HEK293 (cell line): Measurements from ENCODE around the gene NCK2.

Source experiments
- TCF7L2 ChIP-seq: IDR thresholded peaks from 2 replicates; pipeline ENCODE4 v1.6.1; 2011; ENCODE audit warnings: low read depth, mild to moderate bottlenecking, inconsistent platforms, low read length, moderate library complexity, borderline replicate concordance
- ZBTB21 ChIP-seq: fragments of 450-650 bp; formaldehyde crosslinking; IDR thresholded peaks from 2 replicates; pipeline ENCODE4 v1.5.1; 2017; ENCODE audit warnings: missing biosample characterization, missing genetic modification characterization
- TF ChIP-seq, protein P1 (sequence below): fragments of 450-650 bp; formaldehyde crosslinking; IDR thresholded peaks from 2 replicates; pipeline ENCODE4 v1.5.1; 2016; ENCODE audit warnings: missing biosample characterization, missing genetic modification characterization
- TF ChIP-seq, protein P2 (sequence below): fragments of 450-650 bp; formaldehyde crosslinking; IDR thresholded peaks from 2 replicates; pipeline ENCODE4 v1.5.1; 2017; ENCODE audit warnings: missing biosample characterization, mild to moderate bottlenecking, missing genetic modification characterization, moderate library complexity
- TF ChIP-seq, protein P3 (sequence below): fragments of 450-650 bp; formaldehyde crosslinking; IDR thresholded peaks from 2 replicates; pipeline ENCODE4 v1.5.1; 2016; ENCODE audit warnings: missing biosample characterization, missing genetic modification characterization
- TF ChIP-seq, protein P4 (sequence below): fragments of 450-650 bp; formaldehyde crosslinking; IDR thresholded peaks from 2 replicates; pipeline ENCODE4 v1.5.1; 2016; ENCODE audit warnings: missing biosample characterization, missing genetic modification characterization, low read depth

DNA sequence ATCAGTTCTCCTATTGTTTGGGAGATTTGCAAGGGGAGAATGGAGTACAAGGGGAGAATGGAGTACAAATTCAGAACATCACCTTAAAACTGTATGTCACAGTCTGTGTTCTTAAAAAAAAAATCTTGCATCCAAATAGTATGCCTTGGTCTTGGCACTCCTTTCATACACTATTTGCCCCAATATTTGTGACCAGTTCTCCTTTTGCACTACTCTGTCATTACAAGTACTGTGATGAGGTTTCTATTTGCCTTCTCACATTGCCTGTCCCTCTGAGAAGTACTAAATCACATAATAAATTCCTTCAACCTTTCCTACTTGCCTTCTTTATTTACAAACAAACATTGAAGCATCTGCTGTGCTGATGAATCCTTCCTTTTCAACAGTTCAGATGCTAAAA is 36.0 kb upstream of the NCK2 start:
- TF ChIP-seq, protein P1, sequence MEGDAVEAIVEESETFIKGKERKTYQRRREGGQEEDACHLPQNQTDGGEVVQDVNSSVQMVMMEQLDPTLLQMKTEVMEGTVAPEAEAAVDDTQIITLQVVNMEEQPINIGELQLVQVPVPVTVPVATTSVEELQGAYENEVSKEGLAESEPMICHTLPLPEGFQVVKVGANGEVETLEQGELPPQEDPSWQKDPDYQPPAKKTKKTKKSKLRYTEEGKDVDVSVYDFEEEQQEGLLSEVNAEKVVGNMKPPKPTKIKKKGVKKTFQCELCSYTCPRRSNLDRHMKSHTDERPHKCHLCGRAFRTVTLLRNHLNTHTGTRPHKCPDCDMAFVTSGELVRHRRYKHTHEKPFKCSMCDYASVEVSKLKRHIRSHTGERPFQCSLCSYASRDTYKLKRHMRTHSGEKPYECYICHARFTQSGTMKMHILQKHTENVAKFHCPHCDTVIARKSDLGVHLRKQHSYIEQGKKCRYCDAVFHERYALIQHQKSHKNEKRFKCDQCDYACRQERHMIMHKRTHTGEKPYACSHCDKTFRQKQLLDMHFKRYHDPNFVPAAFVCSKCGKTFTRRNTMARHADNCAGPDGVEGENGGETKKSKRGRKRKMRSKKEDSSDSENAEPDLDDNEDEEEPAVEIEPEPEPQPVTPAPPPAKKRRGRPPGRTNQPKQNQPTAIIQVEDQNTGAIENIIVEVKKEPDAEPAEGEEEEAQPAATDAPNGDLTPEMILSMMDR (tag by site-specific recombination) = no peak
- TF ChIP-seq, protein P2, sequence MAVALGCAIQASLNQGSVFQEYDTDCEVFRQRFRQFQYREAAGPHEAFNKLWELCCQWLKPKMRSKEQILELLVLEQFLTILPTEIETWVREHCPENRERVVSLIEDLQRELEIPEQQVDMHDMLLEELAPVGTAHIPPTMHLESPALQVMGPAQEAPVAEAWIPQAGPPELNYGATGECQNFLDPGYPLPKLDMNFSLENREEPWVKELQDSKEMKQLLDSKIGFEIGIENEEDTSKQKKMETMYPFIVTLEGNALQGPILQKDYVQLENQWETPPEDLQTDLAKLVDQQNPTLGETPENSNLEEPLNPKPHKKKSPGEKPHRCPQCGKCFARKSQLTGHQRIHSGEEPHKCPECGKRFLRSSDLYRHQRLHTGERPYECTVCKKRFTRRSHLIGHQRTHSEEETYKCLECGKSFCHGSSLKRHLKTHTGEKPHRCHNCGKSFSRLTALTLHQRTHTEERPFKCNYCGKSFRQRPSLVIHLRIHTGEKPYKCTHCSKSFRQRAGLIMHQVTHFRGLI (tag by site-specific recombination) = no peak
- no peak for TF ChIP-seq ZBTB21 (tag by site-specific recombination)
- TF ChIP-seq, protein P3, sequence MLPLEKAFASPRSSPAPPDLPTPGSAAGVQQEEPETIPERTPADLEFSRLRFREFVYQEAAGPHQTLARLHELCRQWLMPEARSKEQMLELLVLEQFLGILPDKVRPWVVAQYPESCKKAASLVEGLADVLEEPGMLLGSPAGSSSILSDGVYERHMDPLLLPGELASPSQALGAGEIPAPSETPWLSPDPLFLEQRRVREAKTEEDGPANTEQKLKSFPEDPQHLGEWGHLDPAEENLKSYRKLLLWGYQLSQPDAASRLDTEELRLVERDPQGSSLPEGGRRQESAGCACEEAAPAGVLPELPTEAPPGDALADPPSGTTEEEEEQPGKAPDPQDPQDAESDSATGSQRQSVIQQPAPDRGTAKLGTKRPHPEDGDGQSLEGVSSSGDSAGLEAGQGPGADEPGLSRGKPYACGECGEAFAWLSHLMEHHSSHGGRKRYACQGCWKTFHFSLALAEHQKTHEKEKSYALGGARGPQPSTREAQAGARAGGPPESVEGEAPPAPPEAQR = no peak
- TF ChIP-seq, protein P4, sequence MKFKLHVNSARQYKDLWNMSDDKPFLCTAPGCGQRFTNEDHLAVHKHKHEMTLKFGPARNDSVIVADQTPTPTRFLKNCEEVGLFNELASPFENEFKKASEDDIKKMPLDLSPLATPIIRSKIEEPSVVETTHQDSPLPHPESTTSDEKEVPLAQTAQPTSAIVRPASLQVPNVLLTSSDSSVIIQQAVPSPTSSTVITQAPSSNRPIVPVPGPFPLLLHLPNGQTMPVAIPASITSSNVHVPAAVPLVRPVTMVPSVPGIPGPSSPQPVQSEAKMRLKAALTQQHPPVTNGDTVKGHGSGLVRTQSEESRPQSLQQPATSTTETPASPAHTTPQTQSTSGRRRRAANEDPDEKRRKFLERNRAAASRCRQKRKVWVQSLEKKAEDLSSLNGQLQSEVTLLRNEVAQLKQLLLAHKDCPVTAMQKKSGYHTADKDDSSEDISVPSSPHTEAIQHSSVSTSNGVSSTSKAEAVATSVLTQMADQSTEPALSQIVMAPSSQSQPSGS (tag by site-specific recombination) = no peak
- no peak for TF ChIP-seq TCF7L2
